ENCODE measurements around the gene SLC35E1.

GRCh38 chr19:16596399-16596798, 24.2 kb upstream of the SLC35E1 start:
- TF ChIP-seq EZH2phosphoT487 (IDR thresholded peaks at IDR 0.05; ENCODE audit: borderline replicate concordance, low read length) (no peak), CTCF (IDR thresholded peaks at IDR 0.05; ENCODE audit: low read depth, low read length, poor library complexity, severe bottlenecking) (no peak)
